ENCODE measurements around the gene RASGRF1. TPM values are rescaled to one million over a fixed set of nuclear protein-coding genes. Genes with fewer than 3 reads are reported as not detected.

The RASGRF1 gene
- total RNA-seq, 2 experiments from 2014 or later, result 3.0 to 4.5 TPM

DNA sequence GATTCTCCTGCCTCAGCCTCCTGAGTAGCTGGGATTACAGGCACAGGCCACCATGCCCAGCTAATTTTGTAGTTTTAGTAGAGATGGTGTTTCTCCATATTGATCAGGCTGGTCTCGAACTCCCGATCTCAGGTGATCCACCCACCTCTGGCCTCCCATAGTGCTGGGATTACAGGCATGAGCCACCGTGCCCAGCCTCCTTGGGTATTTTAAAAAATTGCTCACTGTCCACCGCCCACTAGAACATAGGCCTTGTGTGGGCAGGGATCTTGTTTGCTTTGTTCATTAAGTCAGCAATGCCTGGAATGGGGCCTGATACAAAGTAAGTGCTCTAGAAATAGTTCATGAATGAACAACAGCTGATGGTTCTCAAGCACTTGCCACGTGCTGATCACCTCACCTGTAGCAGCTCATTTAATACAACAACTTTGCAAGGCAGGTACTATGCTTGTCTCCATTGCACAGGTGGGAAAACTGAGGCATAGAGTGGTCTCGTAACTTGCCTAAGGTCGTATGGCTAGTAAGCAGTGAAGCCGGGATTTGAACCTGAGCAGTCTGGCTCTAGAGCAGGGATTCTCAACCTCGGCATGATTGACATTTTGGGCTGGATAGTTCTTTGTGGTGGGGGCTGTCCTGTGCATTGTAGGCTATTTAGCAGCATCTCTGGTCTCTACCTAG lies 133.0 kb downstream of the RASGRF1 start:
- no peaks in the 10 kb centered on the region for H3K9me3 ChIP-seq (ENCODE audit: low read length)
- intact Hi-C loops (cut with micrococcal nuclease; ENCODE audit: unreplicated experiment), result no loop called here
- no peak overlapping the region for H3K4me3 ChIP-seq (ENCODE audit: low read depth, low read length, poor library complexity, severe bottlenecking)
- no peak overlapping the region for H3K27ac ChIP-seq (ENCODE audit: low read depth, low read length, poor library complexity, severe bottlenecking)
- DNase-seq (ENCODE audit: low spot score), result no peak
- H3K36me3 ChIP-seq (ENCODE audit: insufficient read depth, low read length), result no peaks in the 10 kb centered on the region
- no peak overlapping the region for H3K4me2 ChIP-seq (ENCODE audit: low read length)
- BruUV-seq (replicated peaks), result no TSS peak
- no peaks in the 10 kb centered on the region for H4K20me1 ChIP-seq (ENCODE audit: insufficient read depth, low read length)
- no peak overlapping the region for H2AFZ ChIP-seq (ENCODE audit: low read length)
- no peak for TF ChIP-seq EZH2phosphoT487 (IDR thresholded peaks at IDR 0.05; ENCODE audit: borderline replicate concordance, low read depth, low read length)
- TF ChIP-seq, protein P1, sequence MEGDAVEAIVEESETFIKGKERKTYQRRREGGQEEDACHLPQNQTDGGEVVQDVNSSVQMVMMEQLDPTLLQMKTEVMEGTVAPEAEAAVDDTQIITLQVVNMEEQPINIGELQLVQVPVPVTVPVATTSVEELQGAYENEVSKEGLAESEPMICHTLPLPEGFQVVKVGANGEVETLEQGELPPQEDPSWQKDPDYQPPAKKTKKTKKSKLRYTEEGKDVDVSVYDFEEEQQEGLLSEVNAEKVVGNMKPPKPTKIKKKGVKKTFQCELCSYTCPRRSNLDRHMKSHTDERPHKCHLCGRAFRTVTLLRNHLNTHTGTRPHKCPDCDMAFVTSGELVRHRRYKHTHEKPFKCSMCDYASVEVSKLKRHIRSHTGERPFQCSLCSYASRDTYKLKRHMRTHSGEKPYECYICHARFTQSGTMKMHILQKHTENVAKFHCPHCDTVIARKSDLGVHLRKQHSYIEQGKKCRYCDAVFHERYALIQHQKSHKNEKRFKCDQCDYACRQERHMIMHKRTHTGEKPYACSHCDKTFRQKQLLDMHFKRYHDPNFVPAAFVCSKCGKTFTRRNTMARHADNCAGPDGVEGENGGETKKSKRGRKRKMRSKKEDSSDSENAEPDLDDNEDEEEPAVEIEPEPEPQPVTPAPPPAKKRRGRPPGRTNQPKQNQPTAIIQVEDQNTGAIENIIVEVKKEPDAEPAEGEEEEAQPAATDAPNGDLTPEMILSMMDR (conservative IDR thresholded peaks at IDR 0.05; ENCODE audit: low read length), result no peak
- CTCF ChIA-PET (ENCODE audit: unreplicated experiment), result no interaction called here
- no peaks in the 10 kb centered on the region for H3K4me1 ChIP-seq (ENCODE audit: insufficient read depth, low read length, poor library complexity, severe bottlenecking)
- POLR2A ChIA-PET, result interaction anchor here (0.6 kb wide), 1 partner anchor 101 kb away, joined by 3 read pairs; no protein-coding TSS in a partner anchor
- no peaks in the 10 kb centered on the region for H3K9me2 ChIP-seq (ENCODE audit: insufficient read depth, low read length)
- H3K79me2 ChIP-seq (ENCODE audit: insufficient read depth, low read depth, low read length), result no peaks in the 10 kb centered on the region

DNA sequence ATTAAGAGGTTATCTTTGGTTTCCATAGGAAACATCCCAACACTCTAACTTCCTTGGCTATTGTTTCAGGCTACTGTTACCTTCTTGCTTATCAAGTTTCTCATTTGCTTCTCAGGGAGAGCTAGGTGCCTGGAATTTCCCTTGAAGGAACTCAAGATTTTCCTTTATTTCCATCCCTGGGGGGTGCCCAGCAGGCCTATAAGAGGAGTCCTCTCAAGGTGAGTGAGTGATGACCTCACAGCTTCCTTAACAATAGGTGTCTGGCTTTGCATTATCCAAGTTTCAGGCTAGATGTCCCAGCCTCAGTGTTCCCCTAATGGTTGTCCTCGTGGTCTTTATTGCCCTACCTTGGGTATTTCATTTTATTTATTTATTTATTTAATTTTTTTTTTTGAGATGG lies 133.6 kb downstream of the RASGRF1 start:
- DNase-seq (ENCODE audit: low spot score), result no peak
- POLR2A ChIA-PET, result interaction anchor here (0.6 kb wide), 1 partner anchor 100 kb away, joined by 3 read pairs; no protein-coding TSS in a partner anchor
- peaks cover under 1% of the 10 kb centered on the region for H3K4me1 ChIP-seq (ENCODE audit: insufficient read depth, low read length, poor library complexity, severe bottlenecking)
- no peaks in the 10 kb centered on the region for H4K20me1 ChIP-seq (ENCODE audit: insufficient read depth, low read length)
- no peak overlapping the region for H3K4me2 ChIP-seq (ENCODE audit: low read length)
- H3K36me3 ChIP-seq (ENCODE audit: insufficient read depth, low read length), result no peaks in the 10 kb centered on the region
- no TSS peak for BruUV-seq (replicated peaks)
- no peaks in the 10 kb centered on the region for H3K9me2 ChIP-seq (ENCODE audit: insufficient read depth, low read length)
- TF ChIP-seq, protein P1 (conservative IDR thresholded peaks at IDR 0.05; ENCODE audit: low read length), result no peak
- TF ChIP-seq EZH2phosphoT487 (IDR thresholded peaks at IDR 0.05; ENCODE audit: borderline replicate concordance, low read depth, low read length), result no peak
- H3K27ac ChIP-seq (ENCODE audit: low read depth, low read length, poor library complexity, severe bottlenecking), result no peak overlapping the region
- CTCF ChIA-PET (ENCODE audit: unreplicated experiment), result no interaction called here
- H3K79me2 ChIP-seq (ENCODE audit: insufficient read depth, low read depth, low read length), result no peaks in the 10 kb centered on the region
- no peak overlapping the region for H2AFZ ChIP-seq (ENCODE audit: low read length)
- no peaks in the 10 kb centered on the region for H3K9me3 ChIP-seq (ENCODE audit: low read length)
- intact Hi-C loops (cut with micrococcal nuclease; ENCODE audit: unreplicated experiment), result no loop called here
- H3K4me3 ChIP-seq (ENCODE audit: low read depth, low read length, poor library complexity, severe bottlenecking), result no peak overlapping the region

DNA sequence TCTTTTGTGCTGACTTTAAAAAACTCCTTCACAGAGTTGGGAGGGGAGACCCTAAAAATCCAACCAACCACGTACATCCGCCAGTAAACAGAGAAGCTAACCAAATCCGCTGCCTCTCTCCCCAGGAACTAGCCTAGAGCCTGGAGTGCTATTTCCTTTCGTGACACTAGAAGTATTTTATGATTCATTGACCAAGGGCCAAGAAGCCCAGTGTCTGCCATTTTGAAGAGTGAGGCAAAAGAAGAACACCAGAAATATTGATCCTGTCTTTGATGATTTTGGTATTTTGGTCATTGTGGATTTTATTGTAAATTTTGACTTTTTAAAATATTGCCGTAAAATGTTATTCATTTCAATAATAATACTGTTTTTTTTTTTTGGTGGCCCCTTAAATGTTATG lies 135.2 kb downstream of the RASGRF1 start:
- H3K9me3 ChIP-seq (ENCODE audit: low read length), result no peaks in the 10 kb centered on the region
- H3K4me3 ChIP-seq (ENCODE audit: low read depth, low read length, poor library complexity, severe bottlenecking), result no peak overlapping the region
- H3K79me2 ChIP-seq (ENCODE audit: insufficient read depth, low read depth, low read length), result no peaks in the 10 kb centered on the region
- intact Hi-C loops (cut with micrococcal nuclease; ENCODE audit: unreplicated experiment), result no loop called here
- H3K4me1 ChIP-seq (ENCODE audit: insufficient read depth, low read length, poor library complexity, severe bottlenecking), result peaks cover 13% of the 10 kb centered on the region
- H3K4me2 ChIP-seq (ENCODE audit: low read length), result no peak overlapping the region
- CTCF ChIA-PET (ENCODE audit: unreplicated experiment), result no interaction called here
- BruUV-seq (replicated peaks), result no TSS peak
- no peak overlapping the region for H2AFZ ChIP-seq (ENCODE audit: low read length)
- POLR2A ChIA-PET, result no interaction called here
- no peak for TF ChIP-seq EZH2phosphoT487 (IDR thresholded peaks at IDR 0.05; ENCODE audit: borderline replicate concordance, low read depth, low read length)
- TF ChIP-seq, protein P1 (conservative IDR thresholded peaks at IDR 0.05; ENCODE audit: low read length), result no peak
- H4K20me1 ChIP-seq (ENCODE audit: insufficient read depth, low read length), result no peaks in the 10 kb centered on the region
- DNase-seq (ENCODE audit: low spot score), result no peak
- no peak overlapping the region for H3K27ac ChIP-seq (ENCODE audit: low read depth, low read length, poor library complexity, severe bottlenecking)
- no peaks in the 10 kb centered on the region for H3K36me3 ChIP-seq (ENCODE audit: insufficient read depth, low read length)
- H3K9me2 ChIP-seq (ENCODE audit: insufficient read depth, low read length), result no peaks in the 10 kb centered on the region

Data from OCI-LY7 (cell line).